SK-N-SH treated with all-trans-retinoic acid at 6 μM for 48 hours (cell line): ENCODE measurements around the gene WNT5A.

Experiments used
- ARNTL ChIP-seq: fragments of 450-650 bp; formaldehyde crosslinking; IDR thresholded peaks from 2 replicates; pipeline ENCODE4 v1.5.0; 2020; ENCODE audit warnings: low read depth, mild to moderate bottlenecking, moderate library complexity, borderline replicate concordance
- CSDC2 ChIP-seq: fragments of 250-450 bp; sonication (Bioruptor Pico); IDR thresholded peaks from 2 replicates; pipeline ENCODE4 v1.5.0; 2020; ENCODE audit warnings: mild to moderate bottlenecking, moderate library complexity
- ESRRG ChIP-seq: fragments of 250-450 bp; sonication (Bioruptor Pico); IDR thresholded peaks from 2 replicates; pipeline ENCODE4 v1.6.1; 2021; ENCODE audit warnings: mild to moderate bottlenecking
- ISL1 ChIP-seq: fragments of 250-450 bp; sonication (Bioruptor Pico); IDR thresholded peaks from 2 replicates; pipeline ENCODE4 v2.1.2; 2022; ENCODE audit warnings: mild to moderate bottlenecking, moderate library complexity
- PPARA ChIP-seq: fragments of 250-450 bp; sonication (Bioruptor Pico); IDR thresholded peaks from 2 replicates; pipeline ENCODE4 v1.5.0; 2020; ENCODE audit warnings: mild to moderate bottlenecking, borderline replicate concordance
- RARB ChIP-seq: fragments of 250-450 bp; sonication (Bioruptor Pico); IDR thresholded peaks from 2 replicates; pipeline ENCODE4 v1.8.0; 2021; ENCODE audit warnings: mild to moderate bottlenecking, moderate library complexity
- ZFP3 ChIP-seq: fragments of 250-450 bp; sonication (Bioruptor Pico); IDR thresholded peaks from 2 replicates; pipeline ENCODE4 v1.5.0; 2020; ENCODE audit warnings: mild to moderate bottlenecking, moderate library complexity
- ZFP30 ChIP-seq: fragments of 450-650 bp; formaldehyde crosslinking; IDR thresholded peaks from 2 replicates; pipeline ENCODE4 v1.5.0; 2022; ENCODE audit warnings: mild to moderate bottlenecking, moderate library complexity
- ZNF565 ChIP-seq: fragments of 450-650 bp; formaldehyde crosslinking; conservative IDR thresholded peaks from 2 replicates; pipeline ENCODE4 v1.5.0; 2020; ENCODE audit warnings: low read depth, mild to moderate bottlenecking, moderate library complexity
- ZNF70 ChIP-seq: fragments of 450-650 bp; formaldehyde crosslinking; IDR thresholded peaks from 2 replicates; pipeline ENCODE4 v1.5.0; 2020; ENCODE audit warnings: mild to moderate bottlenecking, moderate library complexity
- TF ChIP-seq, protein P1 (sequence below): fragments of 250-450 bp; sonication (Bioruptor Pico); IDR thresholded peaks from 2 replicates; pipeline ENCODE4 v1.5.1; 2020; ENCODE audit warnings: low read depth, mild to moderate bottlenecking, moderate library complexity
- TF ChIP-seq, protein P2 (sequence below): fragments of 250-450 bp; sonication (Bioruptor Pico); IDR thresholded peaks from 2 replicates; pipeline ENCODE4 v1.8.0; 2020; ENCODE audit warnings: mild to moderate bottlenecking, moderate library complexity, borderline replicate concordance

DNA sequence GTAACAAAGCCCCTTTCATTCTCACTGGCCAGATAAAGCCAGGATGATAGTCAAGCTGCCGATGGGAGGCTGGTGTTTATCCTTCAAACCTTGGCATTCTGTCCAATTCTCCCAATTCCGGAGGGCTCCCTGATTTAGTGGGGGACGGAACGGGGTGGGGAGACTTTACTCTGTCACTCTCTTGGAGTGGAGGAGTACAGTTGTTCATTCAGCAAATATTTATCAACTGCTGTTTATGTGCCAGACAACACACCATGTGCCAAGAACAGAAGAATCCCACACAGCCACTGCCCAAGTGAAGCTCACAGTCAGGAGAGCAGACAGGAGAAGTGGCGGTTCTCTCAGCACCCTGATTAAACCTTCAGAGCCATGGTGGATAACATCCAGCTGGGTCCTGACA lies 63.3 kb downstream of the WNT5A start:
- TF ChIP-seq RARB, result no peak
- TF ChIP-seq ISL1, result no peak
- TF ChIP-seq PPARA (CRISPR knock-in tag), result no peak
- TF ChIP-seq, protein P1, sequence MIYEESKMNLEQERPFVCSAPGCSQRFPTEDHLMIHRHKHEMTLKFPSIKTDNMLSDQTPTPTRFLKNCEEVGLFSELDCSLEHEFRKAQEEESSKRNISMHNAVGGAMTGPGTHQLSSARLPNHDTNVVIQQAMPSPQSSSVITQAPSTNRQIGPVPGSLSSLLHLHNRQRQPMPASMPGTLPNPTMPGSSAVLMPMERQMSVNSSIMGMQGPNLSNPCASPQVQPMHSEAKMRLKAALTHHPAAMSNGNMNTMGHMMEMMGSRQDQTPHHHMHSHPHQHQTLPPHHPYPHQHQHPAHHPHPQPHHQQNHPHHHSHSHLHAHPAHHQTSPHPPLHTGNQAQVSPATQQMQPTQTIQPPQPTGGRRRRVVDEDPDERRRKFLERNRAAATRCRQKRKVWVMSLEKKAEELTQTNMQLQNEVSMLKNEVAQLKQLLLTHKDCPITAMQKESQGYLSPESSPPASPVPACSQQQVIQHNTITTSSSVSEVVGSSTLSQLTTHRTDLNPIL (CRISPR knock-in tag), result no peak
- no peak for TF ChIP-seq ESRRG (CRISPR knock-in tag)
- TF ChIP-seq, protein P2, sequence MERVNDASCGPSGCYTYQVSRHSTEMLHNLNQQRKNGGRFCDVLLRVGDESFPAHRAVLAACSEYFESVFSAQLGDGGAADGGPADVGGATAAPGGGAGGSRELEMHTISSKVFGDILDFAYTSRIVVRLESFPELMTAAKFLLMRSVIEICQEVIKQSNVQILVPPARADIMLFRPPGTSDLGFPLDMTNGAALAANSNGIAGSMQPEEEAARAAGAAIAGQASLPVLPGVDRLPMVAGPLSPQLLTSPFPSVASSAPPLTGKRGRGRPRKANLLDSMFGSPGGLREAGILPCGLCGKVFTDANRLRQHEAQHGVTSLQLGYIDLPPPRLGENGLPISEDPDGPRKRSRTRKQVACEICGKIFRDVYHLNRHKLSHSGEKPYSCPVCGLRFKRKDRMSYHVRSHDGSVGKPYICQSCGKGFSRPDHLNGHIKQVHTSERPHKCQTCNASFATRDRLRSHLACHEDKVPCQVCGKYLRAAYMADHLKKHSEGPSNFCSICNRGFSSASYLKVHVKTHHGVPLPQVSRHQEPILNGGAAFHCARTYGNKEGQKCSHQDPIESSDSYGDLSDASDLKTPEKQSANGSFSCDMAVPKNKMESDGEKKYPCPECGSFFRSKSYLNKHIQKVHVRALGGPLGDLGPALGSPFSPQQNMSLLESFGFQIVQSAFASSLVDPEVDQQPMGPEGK (CRISPR knock-in tag), result no peak
- TF ChIP-seq ARNTL (CRISPR knock-in tag), result no peak
- TF ChIP-seq CSDC2 (CRISPR knock-in tag), result no peak
- no peak for TF ChIP-seq ZFP30 (CRISPR knock-in tag)
- TF ChIP-seq ZFP3 (CRISPR knock-in tag), result no peak
- TF ChIP-seq ZNF70 (CRISPR knock-in tag), result no peak
- TF ChIP-seq ZNF565 (CRISPR knock-in tag), result no peak
